BE2C (cell line): ENCODE results near the gene EYA2.

Experiments used
- DNase-seq: peaks from one replicate; pipeline ENCODE4 v3.0.0-alpha.2; 2020
- H3K27me3 ChIP-seq: fragments of 250-450 bp; sonication (Bioruptor Pico); 2 replicates; pipeline ENCODE4 v1.5.1; 2020; ENCODE audit warnings: mild to moderate bottlenecking
- H3K36me3 ChIP-seq: fragments of 250-450 bp; sonication (Bioruptor Pico); 2 replicates; pipeline ENCODE4 v1.5.1; 2020; ENCODE audit warnings: mild to moderate bottlenecking
- H3K4me1 ChIP-seq: fragments of 250-450 bp; sonication (Bioruptor Pico); 2 replicates; pipeline ENCODE4 v1.5.1; 2020
- H3K4me3 ChIP-seq: 2 replicates; pipeline ENCODE4 v1.5.1; 2011; ENCODE audit warnings: low read depth, low read length
- H3K9me3 ChIP-seq: fragments of 250-450 bp; sonication (Bioruptor Pico); 2 replicates; pipeline ENCODE4 v1.5.1; 2020
- TF ChIP-seq, protein P1 (sequence below): IDR thresholded peaks from 2 replicates; pipeline ENCODE4 v1.5.1; 2012; ENCODE audit warnings: mild to moderate bottlenecking, low read depth, low read length

EYA2 gene

DNA sequence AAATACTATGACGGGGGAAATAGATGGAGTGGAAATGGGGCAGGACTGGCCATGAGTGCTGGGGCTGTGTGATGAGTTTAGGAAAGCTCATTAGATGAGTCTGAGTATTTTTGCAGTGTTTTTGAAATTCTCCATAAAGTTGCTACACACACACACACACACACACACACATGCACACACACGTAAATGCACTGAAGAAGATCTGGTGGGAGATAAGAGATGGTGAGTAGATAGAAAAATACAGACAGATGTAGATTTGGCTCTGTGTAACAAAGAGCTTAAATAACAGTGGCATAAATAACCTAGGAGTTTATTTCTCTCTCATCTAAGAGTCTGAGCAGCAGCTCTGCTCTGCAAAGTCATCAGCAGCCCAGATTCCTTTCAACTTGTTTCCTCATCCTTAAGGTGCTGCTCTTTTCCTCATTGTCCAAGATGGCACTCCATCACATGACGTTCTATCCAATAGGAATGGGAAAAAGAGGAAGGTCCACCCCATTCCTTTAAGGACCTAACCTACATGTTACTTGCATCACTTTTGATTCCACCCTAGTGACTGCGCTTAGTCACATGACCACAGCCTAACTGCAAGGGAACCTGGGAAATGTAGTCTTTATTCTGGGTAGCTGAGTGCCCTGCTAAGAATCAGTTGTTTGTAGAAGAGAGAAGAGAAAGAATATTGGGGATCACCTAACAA is 76.4 kb downstream of the EYA2 start:
- Histone ChIP-seq H3K9me3 (no peaks in the 10 kb centered on the region), H3K36me3 (no peaks in the 10 kb centered on the region), H3K4me3 (no peak overlapping the region), H3K4me1 (no peaks in the 10 kb centered on the region; the same call in 1 of the 2 replicates), H3K27me3 (no peaks in the 10 kb centered on the region; the same call in 1 of the 2 replicates)
- TF ChIP-seq, protein P1, sequence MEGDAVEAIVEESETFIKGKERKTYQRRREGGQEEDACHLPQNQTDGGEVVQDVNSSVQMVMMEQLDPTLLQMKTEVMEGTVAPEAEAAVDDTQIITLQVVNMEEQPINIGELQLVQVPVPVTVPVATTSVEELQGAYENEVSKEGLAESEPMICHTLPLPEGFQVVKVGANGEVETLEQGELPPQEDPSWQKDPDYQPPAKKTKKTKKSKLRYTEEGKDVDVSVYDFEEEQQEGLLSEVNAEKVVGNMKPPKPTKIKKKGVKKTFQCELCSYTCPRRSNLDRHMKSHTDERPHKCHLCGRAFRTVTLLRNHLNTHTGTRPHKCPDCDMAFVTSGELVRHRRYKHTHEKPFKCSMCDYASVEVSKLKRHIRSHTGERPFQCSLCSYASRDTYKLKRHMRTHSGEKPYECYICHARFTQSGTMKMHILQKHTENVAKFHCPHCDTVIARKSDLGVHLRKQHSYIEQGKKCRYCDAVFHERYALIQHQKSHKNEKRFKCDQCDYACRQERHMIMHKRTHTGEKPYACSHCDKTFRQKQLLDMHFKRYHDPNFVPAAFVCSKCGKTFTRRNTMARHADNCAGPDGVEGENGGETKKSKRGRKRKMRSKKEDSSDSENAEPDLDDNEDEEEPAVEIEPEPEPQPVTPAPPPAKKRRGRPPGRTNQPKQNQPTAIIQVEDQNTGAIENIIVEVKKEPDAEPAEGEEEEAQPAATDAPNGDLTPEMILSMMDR: no peak
- peak; percentile 35 for DNase-seq

DNA sequence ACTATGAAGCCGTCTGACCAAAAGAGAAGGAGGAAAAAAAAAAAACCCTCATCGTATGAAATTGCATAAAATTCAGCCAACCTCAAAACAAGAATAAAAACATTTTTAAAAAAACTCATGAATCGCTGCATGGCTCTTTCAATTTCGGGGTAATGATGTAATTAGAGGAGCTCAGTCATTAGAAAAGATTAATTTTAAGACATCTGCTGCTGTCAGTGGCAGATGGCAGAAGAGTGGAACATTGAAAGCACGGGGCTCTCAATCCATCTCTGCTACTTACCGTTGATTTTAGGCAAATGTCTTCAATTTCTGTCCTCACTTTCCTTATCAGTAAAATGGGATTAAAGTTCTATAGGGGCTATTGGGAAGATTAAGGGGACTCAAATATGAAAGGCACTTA is 79.1 kb downstream of the EYA2 start:
- TF ChIP-seq, protein P1: no peak
- Histone ChIP-seq H3K4me3 (no peak overlapping the region), H3K9me3 (no peaks in the 10 kb centered on the region), H3K4me1 (no peaks in the 10 kb centered on the region; the same call in 1 of the 2 replicates), H3K27me3 (no peaks in the 10 kb centered on the region; the same call in 1 of the 2 replicates), H3K36me3 (no peaks in the 10 kb centered on the region)
- no peak for DNase-seq

DNA sequence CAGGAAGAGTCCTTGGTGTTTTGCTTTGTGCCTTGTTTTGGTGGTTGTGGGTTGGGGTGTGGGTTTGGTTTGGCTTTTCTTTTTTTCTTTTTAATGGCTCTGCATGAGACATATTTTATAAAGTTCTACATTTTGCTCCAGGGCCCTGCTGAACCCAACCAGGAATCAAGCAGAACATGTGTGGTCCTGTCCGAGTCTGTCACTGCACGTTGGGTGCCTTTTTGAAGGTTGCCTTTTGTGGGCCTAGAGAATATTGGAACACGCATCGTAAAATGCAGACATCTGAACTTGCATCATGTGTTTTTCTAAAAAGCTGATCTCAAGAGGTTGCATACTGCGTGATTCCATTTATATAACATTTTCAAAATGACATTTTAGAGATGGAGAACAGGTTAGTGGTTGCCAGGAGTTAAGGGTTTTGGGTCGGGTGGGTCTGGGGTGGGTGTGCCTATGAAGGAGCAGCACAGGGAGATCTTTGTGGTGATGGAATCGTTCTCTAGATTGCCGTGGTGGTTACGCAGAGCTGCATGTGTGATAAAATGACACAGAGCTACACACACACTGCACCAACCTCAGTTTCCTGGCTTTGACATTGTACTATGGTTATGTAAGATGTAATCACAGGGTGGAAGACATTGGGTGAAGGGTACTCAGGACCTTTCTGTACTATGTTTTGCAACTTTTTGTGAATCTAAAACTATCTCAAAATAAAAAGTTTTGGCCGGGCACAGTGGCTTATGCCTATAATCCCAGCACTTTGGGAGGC is 80.2 kb downstream of the EYA2 start:
- TF ChIP-seq, protein P1: no peak
- H3K36me3 ChIP-seq: no peaks in the 10 kb centered on the region
- no peak for DNase-seq
- H3K4me1 ChIP-seq: no peaks in the 10 kb centered on the region; the same call in 1 of the 2 replicates
- H3K4me3 ChIP-seq: no peak overlapping the region
- H3K9me3 ChIP-seq: no peaks in the 10 kb centered on the region
- no peaks in the 10 kb centered on the region; the same call in 1 of the 2 replicates for H3K27me3 ChIP-seq

DNA sequence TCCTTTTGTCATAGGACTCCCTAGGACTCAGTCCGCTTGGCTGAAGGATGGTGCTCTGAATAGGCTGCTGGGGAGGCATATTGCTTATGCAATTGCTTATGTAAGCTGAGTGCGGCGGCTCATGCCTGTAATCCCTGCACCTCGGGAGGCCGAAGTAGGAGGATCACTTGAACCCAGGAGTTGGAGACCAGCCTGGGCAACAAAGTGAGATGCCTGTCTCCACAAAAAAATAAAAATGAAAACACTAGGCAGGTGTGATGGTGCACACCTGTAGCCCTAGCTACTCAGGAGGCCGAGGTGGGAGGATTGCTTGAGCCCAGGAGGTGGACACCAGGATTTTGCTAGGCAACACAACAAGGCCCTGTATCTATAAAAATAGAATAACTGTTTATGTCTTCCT is 81.3 kb downstream of the EYA2 start:
- Histone ChIP-seq H3K36me3 (no peaks in the 10 kb centered on the region), H3K27me3 (no peaks in the 10 kb centered on the region; the same call in 1 of the 2 replicates), H3K4me3 (no peak overlapping the region), H3K4me1 (no peaks in the 10 kb centered on the region; the same call in 1 of the 2 replicates), H3K9me3 (no peaks in the 10 kb centered on the region)
- DNase-seq: no peak
- TF ChIP-seq, protein P1: no peak

DNA sequence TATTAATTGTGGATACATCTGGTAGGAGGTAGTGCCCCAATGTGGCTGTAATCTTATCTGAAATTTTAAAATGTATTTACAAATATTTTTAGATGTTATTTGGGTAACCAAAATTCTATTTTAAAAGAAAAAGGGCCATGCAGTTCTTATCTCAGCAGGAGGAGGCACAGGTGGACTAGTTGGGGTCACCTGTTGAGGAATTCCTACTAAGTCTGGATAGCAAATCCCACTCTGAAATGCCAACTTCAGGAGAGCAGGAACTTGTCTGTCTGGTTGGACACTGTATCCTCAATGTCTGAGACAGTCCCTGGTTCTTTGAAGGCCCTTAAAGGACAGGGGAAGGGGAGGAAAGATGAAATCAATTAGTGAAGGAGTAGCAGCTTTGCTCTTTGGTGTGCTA is 82.6 kb downstream of the EYA2 start:
- Histone ChIP-seq H3K27me3 (no peaks in the 10 kb centered on the region; the same call in 1 of the 2 replicates), H3K36me3 (no peaks in the 10 kb centered on the region), H3K4me1 (no peaks in the 10 kb centered on the region), H3K9me3 (no peaks in the 10 kb centered on the region), H3K4me3 (no peak overlapping the region)
- TF ChIP-seq, protein P1: no peak
- no peak for DNase-seq
